ENCODE results near the gene CAPN5. TPM values are rescaled to one million over a fixed set of nuclear protein-coding genes. Genes with fewer than 3 reads are reported as not detected.

CAPN5 gene
- total RNA-seq, 4 donors from 2014 or later, result 15.9 to 24.5 (median 19.8) TPM

GRCh38 chr11:77171885-77172665 lies 105.3 kb downstream of the CAPN5 start:
- no peak for TF ChIP-seq POLR2A (IDR thresholded peaks at IDR 0.05)
- no peak for TF ChIP-seq EP300 (IDR thresholded peaks at IDR 0.05)
- TF ChIP-seq, protein P1, sequence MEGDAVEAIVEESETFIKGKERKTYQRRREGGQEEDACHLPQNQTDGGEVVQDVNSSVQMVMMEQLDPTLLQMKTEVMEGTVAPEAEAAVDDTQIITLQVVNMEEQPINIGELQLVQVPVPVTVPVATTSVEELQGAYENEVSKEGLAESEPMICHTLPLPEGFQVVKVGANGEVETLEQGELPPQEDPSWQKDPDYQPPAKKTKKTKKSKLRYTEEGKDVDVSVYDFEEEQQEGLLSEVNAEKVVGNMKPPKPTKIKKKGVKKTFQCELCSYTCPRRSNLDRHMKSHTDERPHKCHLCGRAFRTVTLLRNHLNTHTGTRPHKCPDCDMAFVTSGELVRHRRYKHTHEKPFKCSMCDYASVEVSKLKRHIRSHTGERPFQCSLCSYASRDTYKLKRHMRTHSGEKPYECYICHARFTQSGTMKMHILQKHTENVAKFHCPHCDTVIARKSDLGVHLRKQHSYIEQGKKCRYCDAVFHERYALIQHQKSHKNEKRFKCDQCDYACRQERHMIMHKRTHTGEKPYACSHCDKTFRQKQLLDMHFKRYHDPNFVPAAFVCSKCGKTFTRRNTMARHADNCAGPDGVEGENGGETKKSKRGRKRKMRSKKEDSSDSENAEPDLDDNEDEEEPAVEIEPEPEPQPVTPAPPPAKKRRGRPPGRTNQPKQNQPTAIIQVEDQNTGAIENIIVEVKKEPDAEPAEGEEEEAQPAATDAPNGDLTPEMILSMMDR (IDR thresholded peaks at IDR 0.05), result no peak
- WGBS, 2 donors, result 48 to 49% methylated on average over 13 to 18 of the region's 20 CpGs
- no peaks in the 10 kb centered on the region for H3K36me3 ChIP-seq
- DNase-seq (ENCODE audit: low spot score in 2 of 2), result no peak
- no peak overlapping the region for H3K4me3 ChIP-seq
- no peaks in the 10 kb centered on the region for H3K27me3 ChIP-seq
- H3K9me3 ChIP-seq, result no peaks in the 10 kb centered on the region
- H3K27ac ChIP-seq, result peak overlapping the region in 1 of 4 donors; percentile 24
- H3K4me1 ChIP-seq, result peaks cover 0 to 35% (median 0%) of the 10 kb centered on the region in 4 donors

- Histone ChIP-seq H3K27me3 (no peaks in the 10 kb centered on the region), H3K9me3 (no peaks in the 10 kb centered on the region), H3K4me1 (peaks cover 0 to 35% (median 0%) of the 10 kb centered on the region in 4 donors), H3K4me3 (no peak overlapping the region), H3K27ac (no peak overlapping the region), H3K36me3 (no peaks in the 10 kb centered on the region)
- TF ChIP-seq POLR2A (IDR thresholded peaks at IDR 0.05) (no peak), EP300 (IDR thresholded peaks at IDR 0.05) (no peak)
- TF ChIP-seq, protein P1 (IDR thresholded peaks at IDR 0.05), result no peak
- no peak for DNase-seq (ENCODE audit: low spot score in 2 of 2)
- WGBS, 2 donors, result 32 to 41% methylated on average over 10 to 15 of the region's 16 CpGs
These were observed 105.9 kb downstream of the CAPN5 start for GRCh38 chr11:77172666-77172982.

- TF ChIP-seq, protein P1 (IDR thresholded peaks at IDR 0.05), result no peak
- no peak for TF ChIP-seq EP300 (IDR thresholded peaks at IDR 0.05)
- no peak for TF ChIP-seq POLR2A (IDR thresholded peaks at IDR 0.05)
- no peak overlapping the region for H3K4me3 ChIP-seq
- no peaks in the 10 kb centered on the region for H3K9me3 ChIP-seq
- no peaks in the 10 kb centered on the region for H3K36me3 ChIP-seq
- 72 to 78% methylated on average over 10 of the region's 10 CpGs for WGBS, 2 donors
- no peaks in the 10 kb centered on the region for H3K27me3 ChIP-seq
- H3K4me1 ChIP-seq, result peaks cover 0 to 35% (median 0%) of the 10 kb centered on the region in 4 donors
- DNase-seq (ENCODE audit: low spot score in 2 of 2), result no peak
- no peak overlapping the region for H3K27ac ChIP-seq
These were observed 106.7 kb downstream of the CAPN5 start for GRCh38 chr11:77173494-77173893.

DNA sequence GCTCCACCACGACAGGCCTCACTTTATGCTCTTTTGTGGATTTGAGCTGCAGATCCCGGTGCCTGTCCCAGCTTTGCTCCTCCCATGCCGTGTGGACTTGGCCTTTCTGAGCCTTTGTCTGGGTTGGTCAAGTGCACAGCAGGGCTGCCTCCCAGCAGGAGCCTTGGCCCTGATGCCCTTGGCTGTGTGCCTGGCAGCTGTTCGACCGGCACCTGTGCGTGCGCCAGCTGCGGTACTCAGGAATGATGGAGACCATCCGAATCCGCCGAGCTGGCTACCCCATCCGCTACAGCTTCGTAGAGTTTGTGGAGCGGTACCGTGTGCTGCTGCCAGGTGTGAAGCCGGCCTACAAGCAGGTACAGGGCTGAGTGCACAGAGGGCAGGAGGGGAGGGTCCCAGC lies 107.8 kb downstream of the CAPN5 start:
- WGBS, 2 donors, result 80 to 84% methylated on average over 16 of the region's 16 CpGs
- Histone ChIP-seq H3K9me3 (no peaks in the 10 kb centered on the region), H3K4me1 (peaks cover 0 to 35% (median 0%) of the 10 kb centered on the region in 4 donors), H3K27ac (no peak overlapping the region), H3K27me3 (no peaks in the 10 kb centered on the region), H3K4me3 (no peak overlapping the region), H3K36me3 (no peaks in the 10 kb centered on the region)
- DNase-seq (ENCODE audit: low spot score in 2 of 2), result no peak
- no peak for TF ChIP-seq EP300 (IDR thresholded peaks at IDR 0.05)
- TF ChIP-seq POLR2A (IDR thresholded peaks at IDR 0.05), result no peak
- TF ChIP-seq, protein P1 (IDR thresholded peaks at IDR 0.05), result no peak

DNA sequence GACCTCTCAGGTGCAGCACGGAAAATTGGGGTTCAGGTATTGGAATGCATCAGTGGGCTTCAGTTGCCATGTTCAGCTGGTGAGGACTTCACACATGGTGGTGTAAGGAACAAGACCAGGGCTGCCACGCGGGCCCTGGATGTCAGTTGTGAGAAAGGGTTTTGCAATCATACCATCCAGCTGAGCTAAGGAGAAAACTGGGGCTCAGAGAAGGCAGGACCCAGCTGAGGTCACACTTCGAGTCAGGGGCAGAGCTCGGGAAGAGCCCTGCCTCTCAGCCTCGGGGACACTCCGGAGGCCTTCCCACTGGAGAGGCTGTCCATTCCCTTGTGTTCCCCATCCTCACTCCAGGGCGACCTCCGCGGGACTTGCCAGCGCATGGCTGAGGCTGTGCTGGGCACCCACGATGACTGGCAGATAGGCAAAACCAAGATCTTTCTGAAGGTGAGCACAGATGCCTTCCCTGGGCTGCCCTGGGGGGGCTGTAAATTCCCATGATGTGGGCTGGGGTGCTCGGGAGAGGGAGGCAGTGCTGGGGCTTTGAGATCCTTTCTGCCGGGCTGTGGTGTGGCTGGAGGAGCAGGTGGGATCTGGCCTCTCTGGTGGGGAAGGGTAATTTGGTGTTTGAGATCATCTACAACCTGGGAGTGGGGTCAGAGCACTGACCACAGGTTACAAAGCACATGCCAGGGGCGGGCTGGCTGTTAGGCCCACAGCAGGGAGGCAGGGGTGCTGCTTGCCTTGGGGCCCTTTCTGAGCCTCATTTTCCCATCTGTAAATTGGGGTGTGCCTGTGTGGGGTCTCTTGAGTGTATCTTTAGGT lies 108.5 kb downstream of the CAPN5 start:
- H3K27ac ChIP-seq, result peak overlapping the region in 1 of 4 donors; percentile 14
- peak in 1 of 2 donors; percentile 18 for DNase-seq (ENCODE audit: low spot score in 2 of 2)
- WGBS, 2 donors, result 67 to 78% methylated on average over 11 to 12 of the region's 15 CpGs

More for the DNA sequence above, 108.5 kb downstream of the CAPN5 start:
- H3K27me3 ChIP-seq, result no peaks in the 10 kb centered on the region
- no peaks in the 10 kb centered on the region for H3K36me3 ChIP-seq
- peak overlapping the region in 1 of 4 donors; percentile 33 for H3K4me3 ChIP-seq
- peaks cover 0 to 35% (median 0%) of the 10 kb centered on the region in 4 donors for H3K4me1 ChIP-seq
- H3K9me3 ChIP-seq, result no peaks in the 10 kb centered on the region
- no peak for TF ChIP-seq EP300 (IDR thresholded peaks at IDR 0.05)
- TF ChIP-seq POLR2A (IDR thresholded peaks at IDR 0.05), result no peak
- TF ChIP-seq, protein P1 (IDR thresholded peaks at IDR 0.05), result no peak

Measured in tibial nerve (tissue), 4 donors.